ENCODE results near the gene RAD21L1.

RAD21L1 gene

GRCh38 chr20:1300083-1300840 lies 74.4 kb downstream of the RAD21L1 start:
- in situ Hi-C loops (cut with MboI; ENCODE audit: low pct_unique_long_range_greater_than_20kb, low sequenced_read_pairs, unreplicated experiment), result no loop called here
- TF ChIP-seq, protein P1, sequence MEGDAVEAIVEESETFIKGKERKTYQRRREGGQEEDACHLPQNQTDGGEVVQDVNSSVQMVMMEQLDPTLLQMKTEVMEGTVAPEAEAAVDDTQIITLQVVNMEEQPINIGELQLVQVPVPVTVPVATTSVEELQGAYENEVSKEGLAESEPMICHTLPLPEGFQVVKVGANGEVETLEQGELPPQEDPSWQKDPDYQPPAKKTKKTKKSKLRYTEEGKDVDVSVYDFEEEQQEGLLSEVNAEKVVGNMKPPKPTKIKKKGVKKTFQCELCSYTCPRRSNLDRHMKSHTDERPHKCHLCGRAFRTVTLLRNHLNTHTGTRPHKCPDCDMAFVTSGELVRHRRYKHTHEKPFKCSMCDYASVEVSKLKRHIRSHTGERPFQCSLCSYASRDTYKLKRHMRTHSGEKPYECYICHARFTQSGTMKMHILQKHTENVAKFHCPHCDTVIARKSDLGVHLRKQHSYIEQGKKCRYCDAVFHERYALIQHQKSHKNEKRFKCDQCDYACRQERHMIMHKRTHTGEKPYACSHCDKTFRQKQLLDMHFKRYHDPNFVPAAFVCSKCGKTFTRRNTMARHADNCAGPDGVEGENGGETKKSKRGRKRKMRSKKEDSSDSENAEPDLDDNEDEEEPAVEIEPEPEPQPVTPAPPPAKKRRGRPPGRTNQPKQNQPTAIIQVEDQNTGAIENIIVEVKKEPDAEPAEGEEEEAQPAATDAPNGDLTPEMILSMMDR (IDR thresholded peaks at IDR 0.05; ENCODE audit: extremely low read depth, insufficient read depth, missing control alignments), result no peak
- no peak for DNase-seq (ENCODE audit: low spot score)

DNA sequence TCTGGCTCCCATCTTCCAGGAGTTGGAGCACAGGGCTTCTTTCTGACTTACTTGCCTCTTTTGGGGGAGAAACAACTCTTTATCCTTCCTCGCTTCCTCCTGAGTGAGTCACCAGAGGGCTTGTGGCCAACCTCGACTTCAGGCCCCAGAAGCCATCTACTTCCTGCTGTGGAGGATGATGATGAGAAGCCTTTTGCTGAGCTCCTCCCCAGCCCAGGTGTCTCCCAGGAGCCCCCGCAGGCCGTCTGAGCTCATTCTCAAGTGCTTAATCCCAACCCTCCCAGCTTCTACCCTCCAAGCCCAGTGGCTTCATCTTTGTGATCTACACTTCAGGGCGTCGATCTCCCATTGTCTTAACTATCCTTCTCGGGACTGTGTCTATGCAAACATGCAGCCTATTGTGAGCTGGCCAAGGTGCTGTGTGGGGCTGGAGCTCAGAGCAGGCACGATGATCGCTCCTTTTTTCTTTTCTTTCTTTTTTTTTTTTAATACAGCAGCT lies 75.2 kb downstream of the RAD21L1 start:
- in situ Hi-C loops (cut with MboI; ENCODE audit: low pct_unique_long_range_greater_than_20kb, low sequenced_read_pairs, unreplicated experiment), result no loop called here
- TF ChIP-seq, protein P1 (IDR thresholded peaks at IDR 0.05; ENCODE audit: extremely low read depth, insufficient read depth, missing control alignments), result no peak
- no peak for DNase-seq (ENCODE audit: low spot score)

DNA sequence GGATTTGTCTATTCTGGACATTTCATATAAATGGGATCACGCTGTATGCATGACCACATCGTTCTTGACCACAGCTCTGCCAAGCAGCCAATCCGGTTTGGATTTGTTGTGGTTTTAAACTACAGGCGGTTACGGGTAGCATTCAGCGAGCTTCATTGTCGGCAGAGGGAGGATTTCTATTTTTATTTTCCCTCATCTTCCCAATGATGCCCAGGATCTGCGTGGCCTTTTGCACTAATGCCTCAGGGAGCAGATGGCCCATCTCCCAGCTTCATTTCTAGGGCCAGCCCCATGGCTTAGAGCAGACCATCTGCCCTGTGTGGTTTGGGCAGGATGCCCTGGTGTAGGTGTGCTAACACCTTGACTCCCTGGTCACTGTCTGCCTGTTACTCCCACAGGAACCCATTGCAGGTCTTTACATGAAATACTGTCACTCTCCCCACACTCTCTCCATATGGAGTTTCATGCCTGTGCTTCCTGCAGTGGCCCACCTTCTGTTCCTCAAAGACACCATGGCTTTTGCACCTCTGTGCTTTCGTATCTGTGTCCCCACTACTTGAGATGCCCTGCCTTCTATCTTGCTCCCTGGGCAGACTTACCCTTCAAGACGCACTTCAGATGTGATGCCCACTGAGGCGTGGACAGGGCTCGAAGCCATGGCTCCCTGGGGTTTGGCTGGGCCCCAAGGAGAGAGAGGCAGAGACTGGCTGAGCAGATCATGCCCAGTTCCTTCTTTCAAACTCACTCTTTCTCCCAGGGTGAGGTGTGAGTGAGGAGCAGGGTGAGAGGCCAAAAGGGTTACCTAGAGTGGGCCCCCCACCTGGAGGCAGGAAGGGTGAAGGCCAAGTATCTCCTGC lies 77.1 kb downstream of the RAD21L1 start:
- TF ChIP-seq, protein P1 (IDR thresholded peaks at IDR 0.05; ENCODE audit: extremely low read depth, insufficient read depth, missing control alignments), result no peak
- in situ Hi-C loops (cut with MboI; ENCODE audit: low pct_unique_long_range_greater_than_20kb, low sequenced_read_pairs, unreplicated experiment), result no loop called here
- DNase-seq (ENCODE audit: low spot score), result no peak

DNA sequence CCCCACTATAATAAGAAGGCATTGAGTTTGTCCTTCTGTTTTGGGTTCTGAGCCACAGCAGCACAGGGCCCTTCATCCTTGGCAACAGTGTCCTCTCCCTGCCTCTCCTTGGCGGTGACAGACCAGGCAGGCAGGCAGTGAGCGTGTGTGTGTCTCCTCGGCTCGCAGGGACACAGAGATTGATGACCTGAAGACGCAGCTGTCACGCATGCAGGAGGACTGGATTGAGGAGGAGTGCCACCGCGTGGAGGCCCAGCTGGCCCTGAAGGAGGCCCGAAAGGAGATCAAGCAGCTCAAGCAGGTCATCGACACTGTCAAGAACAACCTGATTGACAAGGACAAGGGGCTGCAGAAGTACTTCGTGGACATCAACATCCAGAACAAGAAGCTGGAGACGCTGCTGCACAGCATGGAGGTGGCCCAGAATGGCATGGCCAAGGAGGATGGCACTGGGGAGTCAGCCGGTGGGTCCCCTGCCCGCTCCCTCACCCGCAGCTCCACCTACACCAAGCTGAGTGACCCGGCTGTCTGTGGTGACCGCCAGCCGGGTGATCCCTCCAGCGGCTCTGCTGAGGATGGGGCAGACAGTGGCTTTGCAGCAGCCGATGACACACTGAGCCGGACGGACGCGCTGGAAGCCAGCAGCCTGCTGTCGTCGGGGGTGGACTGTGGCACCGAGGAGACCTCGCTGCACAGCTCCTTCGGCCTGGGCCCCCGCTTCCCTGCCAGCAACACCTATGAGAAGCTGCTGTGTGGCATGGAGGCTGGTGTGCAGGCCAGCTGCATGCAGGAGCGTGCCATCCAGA lies 79.1 kb downstream of the RAD21L1 start:
- in situ Hi-C loops (cut with MboI; ENCODE audit: low pct_unique_long_range_greater_than_20kb, low sequenced_read_pairs, unreplicated experiment), result no loop called here
- TF ChIP-seq, protein P1 (IDR thresholded peaks at IDR 0.05; ENCODE audit: extremely low read depth, insufficient read depth, missing control alignments), result no peak
- no peak for DNase-seq (ENCODE audit: low spot score)

Data from GM13977 (cell line).